Measurements from ENCODE around the gene MYBBP1A.

DNA sequence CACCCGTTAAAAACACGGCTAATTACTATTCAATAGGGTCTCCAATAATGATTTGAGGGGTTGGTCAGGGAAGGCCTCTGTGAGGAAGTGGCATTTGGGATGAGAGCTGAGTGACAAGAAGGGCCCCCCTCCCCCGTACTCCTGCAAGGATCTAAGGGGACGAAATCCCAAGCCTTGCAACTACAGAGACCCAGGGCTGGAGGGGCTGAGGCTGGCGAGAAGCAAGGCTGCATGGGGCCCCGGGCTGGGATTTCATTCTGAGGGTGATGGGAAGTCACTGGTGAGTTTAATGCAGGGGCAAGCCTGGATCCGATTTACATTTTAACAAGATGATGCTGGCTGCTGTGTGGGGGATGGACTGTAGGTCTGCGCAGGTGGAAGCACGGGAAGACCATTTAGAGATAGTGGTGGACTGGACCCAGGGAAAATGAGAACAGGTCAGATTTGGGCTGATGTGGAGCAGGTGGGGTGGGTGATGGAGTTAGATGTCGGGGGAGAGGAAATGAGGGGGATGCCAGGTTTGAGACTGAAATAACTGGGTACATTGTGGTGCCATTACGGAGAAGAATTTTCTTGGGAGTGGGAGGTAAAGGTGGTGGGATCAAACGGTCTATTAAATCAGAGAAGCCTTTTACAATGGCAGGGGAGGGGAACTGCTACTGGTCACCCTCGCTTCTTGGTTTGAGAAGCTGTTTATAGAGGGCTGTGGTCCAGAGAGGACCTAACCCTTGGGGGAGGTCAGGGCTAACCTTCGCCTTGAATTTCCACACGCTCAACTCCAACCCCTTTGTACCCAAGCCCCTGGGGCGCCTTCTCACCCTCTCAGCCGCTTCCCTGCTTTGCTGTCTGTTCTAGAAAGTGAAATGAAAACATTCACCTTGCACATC is 932 bp upstream of the MYBBP1A start:
- TF ChIP-seq SP1 (IDR thresholded peaks at IDR 0.05) (no peak), JUND (IDR thresholded peaks at IDR 0.05) (no peak), MAX (IDR thresholded peaks at IDR 0.05) (no peak), RAD21 (IDR thresholded peaks at IDR 0.05) (no peak), TAF1 (conservative IDR thresholded peaks at IDR 0.05) (no peak), FOXA1 (IDR thresholded peaks at IDR 0.05) (no peak), ZBTB33 (IDR thresholded peaks at IDR 0.05) (no peak)
- TF ChIP-seq, protein P1, sequence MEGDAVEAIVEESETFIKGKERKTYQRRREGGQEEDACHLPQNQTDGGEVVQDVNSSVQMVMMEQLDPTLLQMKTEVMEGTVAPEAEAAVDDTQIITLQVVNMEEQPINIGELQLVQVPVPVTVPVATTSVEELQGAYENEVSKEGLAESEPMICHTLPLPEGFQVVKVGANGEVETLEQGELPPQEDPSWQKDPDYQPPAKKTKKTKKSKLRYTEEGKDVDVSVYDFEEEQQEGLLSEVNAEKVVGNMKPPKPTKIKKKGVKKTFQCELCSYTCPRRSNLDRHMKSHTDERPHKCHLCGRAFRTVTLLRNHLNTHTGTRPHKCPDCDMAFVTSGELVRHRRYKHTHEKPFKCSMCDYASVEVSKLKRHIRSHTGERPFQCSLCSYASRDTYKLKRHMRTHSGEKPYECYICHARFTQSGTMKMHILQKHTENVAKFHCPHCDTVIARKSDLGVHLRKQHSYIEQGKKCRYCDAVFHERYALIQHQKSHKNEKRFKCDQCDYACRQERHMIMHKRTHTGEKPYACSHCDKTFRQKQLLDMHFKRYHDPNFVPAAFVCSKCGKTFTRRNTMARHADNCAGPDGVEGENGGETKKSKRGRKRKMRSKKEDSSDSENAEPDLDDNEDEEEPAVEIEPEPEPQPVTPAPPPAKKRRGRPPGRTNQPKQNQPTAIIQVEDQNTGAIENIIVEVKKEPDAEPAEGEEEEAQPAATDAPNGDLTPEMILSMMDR (IDR thresholded peaks at IDR 0.05; ENCODE audit: low read depth, low read length, missing input control): no peak
- TF ChIP-seq, protein P2, sequence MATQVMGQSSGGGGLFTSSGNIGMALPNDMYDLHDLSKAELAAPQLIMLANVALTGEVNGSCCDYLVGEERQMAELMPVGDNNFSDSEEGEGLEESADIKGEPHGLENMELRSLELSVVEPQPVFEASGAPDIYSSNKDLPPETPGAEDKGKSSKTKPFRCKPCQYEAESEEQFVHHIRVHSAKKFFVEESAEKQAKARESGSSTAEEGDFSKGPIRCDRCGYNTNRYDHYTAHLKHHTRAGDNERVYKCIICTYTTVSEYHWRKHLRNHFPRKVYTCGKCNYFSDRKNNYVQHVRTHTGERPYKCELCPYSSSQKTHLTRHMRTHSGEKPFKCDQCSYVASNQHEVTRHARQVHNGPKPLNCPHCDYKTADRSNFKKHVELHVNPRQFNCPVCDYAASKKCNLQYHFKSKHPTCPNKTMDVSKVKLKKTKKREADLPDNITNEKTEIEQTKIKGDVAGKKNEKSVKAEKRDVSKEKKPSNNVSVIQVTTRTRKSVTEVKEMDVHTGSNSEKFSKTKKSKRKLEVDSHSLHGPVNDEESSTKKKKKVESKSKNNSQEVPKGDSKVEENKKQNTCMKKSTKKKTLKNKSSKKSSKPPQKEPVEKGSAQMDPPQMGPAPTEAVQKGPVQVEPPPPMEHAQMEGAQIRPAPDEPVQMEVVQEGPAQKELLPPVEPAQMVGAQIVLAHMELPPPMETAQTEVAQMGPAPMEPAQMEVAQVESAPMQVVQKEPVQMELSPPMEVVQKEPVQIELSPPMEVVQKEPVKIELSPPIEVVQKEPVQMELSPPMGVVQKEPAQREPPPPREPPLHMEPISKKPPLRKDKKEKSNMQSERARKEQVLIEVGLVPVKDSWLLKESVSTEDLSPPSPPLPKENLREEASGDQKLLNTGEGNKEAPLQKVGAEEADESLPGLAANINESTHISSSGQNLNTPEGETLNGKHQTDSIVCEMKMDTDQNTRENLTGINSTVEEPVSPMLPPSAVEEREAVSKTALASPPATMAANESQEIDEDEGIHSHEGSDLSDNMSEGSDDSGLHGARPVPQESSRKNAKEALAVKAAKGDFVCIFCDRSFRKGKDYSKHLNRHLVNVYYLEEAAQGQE (IDR thresholded peaks at IDR 0.05): no peak

Measured in liver (tissue), 3 donors.